WI38 (cell line): ENCODE results near the gene SLC38A1.

Experiments
- H3K4me3 ChIP-seq: 2 replicates; pipeline ENCODE4 v1.5.1; 2011; ENCODE audit warnings: low read depth, mild to moderate bottlenecking, control low read depth, low read length
- CTCF ChIP-seq: IDR thresholded peaks from 2 replicates; pipeline ENCODE4 v1.5.1; 2012; ENCODE audit warnings: low read depth, mild to moderate bottlenecking, control low read depth, low read length

SLC38A1 gene

GRCh38 chr12:46184798-46185595 lies 83.8 kb downstream of the SLC38A1 start:
- H3K4me3 ChIP-seq: no peak overlapping the region
- TF ChIP-seq CTCF: no peak

- no peak overlapping the region for H3K4me3 ChIP-seq
- TF ChIP-seq CTCF: no peak
These were observed 85.7 kb downstream of the SLC38A1 start for GRCh38 chr12:46183112-46183511.

GRCh38 chr12:46181465-46181864 lies 87.4 kb downstream of the SLC38A1 start:
- H3K4me3 ChIP-seq: no peak overlapping the region
- TF ChIP-seq CTCF: no peak

GRCh38 chr12:46179693-46180452 lies 89.0 kb downstream of the SLC38A1 start:
- no peak overlapping the region for H3K4me3 ChIP-seq
- TF ChIP-seq CTCF: no peak

- no peak for TF ChIP-seq CTCF
- no peak overlapping the region for H3K4me3 ChIP-seq
These were observed 90.8 kb downstream of the SLC38A1 start for GRCh38 chr12:46177837-46178608.

GRCh38 chr12:46177025-46177424 lies 91.8 kb downstream of the SLC38A1 start:
- H3K4me3 ChIP-seq: no peak overlapping the region
- TF ChIP-seq CTCF: no peak
